GM21717 (cell line): ENCODE data around the gene GPBP1.
A peak's percentile ranks its signal among the peaks of the same experiment; 100 is the strongest.
"Not testable (repeated sequence)": the region's sequence is repeated elsewhere in the genome, so short reads cannot be mapped to it uniquely, and the experiment has no call there.

ENCODE experiments used
- ATAC-seq: cut with Tn5 transposase; IDR thresholded peaks from one replicate; pipeline ENCODE4 v1.9.1; 2021; ENCODE audit warnings: mild to moderate bottlenecking, moderate library complexity; ENCODE audit not compliant: unreplicated experiment

GPBP1 gene

DNA sequence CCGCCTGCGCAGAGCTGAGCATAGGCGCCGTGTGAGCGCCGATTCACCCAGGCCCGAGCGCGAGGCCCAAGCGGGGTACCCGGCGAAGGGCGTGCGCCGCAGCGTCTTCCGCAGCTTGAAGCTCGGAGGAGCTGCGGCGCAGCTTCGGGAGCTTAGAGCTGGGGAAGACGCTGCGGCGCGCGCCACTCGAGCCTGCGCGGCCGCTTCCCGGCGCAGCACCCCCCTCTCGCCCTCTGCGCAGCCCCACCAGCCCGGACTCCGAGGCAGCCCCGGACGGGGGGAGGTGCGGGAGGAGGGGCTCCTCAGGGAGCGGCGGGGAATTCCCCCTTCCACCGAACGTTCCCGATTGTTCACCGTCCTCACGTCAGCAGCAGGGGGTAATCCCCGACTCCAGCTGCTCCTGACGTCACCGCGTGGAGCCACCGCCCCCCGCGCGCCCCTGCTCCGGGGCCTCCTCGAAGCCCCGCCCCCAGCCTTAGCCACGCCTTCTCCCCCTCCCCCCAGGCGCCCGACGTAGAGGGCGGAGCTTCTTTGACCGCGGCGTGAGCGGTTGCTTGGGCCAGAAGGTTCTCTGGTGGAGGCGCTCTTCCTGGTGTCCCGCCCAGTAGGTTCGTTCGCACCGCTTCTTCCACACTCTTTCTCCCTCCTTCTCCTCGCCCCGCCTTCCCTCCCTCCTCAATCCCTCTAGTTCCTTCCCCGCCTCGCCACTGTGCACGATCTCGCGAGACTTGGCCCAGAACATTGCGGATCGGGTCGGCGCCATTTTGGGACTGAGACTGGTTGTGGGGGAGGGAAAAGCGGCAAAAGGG lies at the start of gene GPBP1:
GPBP1 (plus strand) TSS at position 741 of the 809 bp plus-strand sequence. CDS start 40,072 bp downstream, outside the sequence.
- ATAC-seq: peak; percentile 73

DNA sequence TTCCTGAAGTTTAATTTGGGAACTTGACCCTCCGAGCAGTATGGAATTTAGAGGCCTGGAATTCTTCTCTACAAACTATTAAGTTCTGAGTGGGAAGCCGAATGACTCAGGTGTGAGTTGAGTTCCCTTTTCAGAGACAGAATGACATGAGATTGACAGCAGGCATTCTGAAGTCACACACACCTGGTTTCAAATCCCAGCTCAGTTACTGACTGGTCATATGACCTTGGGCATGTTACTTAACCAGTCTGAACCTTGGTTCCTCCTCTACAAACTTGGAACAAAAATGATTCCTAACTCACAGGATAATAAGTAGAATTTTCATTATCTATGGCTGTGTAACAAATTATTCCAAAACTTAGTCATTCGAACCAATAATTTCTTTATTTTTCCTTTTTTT lies 45.5 kb upstream of the GPBP1 start:
- ATAC-seq: no peak

DNA sequence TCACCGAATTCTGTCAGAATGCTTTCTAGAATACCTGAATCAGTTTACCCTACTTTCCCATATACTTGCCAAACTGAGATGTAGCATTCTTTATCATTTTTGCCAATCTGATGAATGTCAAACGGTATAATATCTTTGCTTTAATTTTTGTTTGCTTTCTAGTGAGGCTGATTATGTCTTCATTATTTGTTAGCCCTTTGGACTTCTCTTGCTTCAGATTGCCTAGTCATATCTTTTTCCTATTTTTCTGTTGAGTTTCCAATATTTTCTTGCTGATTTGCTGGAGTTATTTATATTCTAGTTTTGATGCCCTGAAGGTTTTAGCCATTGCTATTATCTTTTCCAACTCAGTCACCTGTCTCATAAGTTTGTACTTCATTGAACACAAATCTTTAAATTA lies 40.3 kb upstream of the GPBP1 start:
- no peak for ATAC-seq

DNA sequence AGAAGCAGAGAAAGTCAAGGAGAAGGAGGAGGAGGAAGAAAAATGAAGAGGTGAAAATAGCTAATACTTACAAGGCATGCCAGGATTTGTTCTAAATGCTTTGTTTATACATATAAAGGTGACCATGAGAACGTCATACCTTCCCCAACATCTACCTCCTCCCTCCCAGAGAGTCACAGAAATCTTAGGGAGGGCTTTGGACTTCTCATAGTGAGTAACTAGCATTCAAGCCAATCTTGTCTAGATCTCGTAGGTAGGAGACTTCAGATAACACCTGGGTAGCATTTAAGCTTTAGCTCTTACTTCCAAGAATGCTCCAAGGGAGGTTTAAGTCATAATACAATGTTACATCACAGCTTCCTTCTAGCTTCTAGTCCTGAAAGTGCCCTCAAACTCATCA lies 36.5 kb upstream of the GPBP1 start:
- no peak for ATAC-seq

DNA sequence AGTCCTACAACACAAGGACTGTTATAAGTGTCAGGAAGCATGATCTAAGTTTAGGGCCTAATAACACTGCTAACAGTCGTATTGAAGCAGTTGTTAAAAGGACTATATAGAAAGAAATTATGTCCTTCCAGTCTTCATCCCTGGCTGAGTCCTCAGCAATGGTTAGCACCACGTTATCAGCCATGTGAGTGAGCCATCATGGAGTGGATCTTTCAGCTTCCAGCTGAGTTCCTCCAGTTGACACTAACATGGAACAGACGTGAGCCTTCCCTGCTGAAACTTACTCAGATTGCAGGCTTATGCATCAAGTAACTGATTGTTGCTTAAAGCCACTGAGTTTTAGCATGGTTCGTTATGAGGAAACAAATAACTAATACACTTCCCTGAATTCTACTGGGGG lies 21.5 kb upstream of the GPBP1 start:
- no peak for ATAC-seq

- ATAC-seq: no peak
Observed at GRCh38 chr5:57155033-57155432, 18.8 kb upstream of the GPBP1 start.

DNA sequence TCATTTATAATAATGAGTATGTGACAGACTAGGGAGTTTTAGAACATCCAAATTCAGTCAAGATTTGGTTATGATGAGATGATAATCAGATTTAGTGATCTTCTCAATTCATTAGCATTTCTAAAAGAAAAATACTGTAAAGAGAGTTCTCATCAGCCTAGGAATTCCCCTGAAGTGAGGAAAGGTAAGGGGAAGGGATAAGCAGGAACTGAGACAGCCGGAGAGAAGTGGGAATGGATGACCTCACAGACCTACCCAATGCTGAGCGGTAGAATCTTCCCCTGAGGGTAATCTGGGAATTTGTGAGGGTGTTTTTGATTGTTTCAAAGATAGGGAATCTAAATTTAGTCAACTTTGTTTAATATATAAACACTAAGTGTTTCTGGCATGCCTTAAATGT lies 16.7 kb upstream of the GPBP1 start:
- ATAC-seq: no peak

GRCh38 chr5:57157666-57158065 lies 16.2 kb upstream of the GPBP1 start:
- ATAC-seq: no peak

DNA sequence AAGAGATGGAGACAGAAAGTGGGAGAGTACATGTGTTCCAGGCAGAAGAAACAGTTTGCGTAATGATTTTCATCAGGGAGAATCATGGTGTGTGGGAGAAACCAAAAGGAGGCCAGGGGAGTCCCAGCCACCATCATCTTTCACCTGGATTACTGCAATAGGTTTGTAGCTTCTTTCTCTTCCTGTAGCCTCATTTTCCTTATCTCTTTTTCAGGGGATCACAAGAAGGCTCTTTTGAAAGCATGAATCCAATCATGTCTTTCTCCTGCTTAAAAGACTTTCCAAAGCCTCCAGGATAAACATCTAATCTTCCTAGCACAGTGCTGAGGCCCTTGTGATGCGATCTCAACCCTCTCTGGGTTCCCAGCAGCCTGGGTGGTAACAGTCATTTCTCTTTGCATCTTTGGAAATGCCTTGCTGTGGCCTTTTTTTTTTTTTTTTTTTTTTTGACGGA lies 10.3 kb upstream of the GPBP1 start:
- ATAC-seq: no peak

DNA sequence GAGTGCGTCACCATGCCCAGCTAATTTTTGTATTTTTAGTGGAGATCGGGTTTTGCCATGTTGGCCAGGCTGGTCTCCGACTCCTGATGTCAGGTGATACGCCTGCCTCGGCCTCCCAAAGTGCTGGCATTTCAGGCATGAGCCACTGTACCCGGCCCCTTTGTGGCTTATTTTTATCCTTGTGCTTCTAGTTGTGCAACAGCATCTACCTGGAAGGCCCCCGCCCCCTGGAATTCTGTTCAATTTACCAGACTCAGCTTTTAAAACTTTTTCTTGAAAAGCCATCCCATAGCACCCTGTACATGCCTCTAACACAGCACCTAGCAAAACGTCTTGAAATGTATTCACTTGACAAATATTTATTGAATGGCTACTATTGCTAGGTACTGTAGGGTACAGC lies 9.7 kb upstream of the GPBP1 start:
- no peak for ATAC-seq

- ATAC-seq: not testable (repeated sequence)
Observed at GRCh38 chr5:57165171-57165570, 8.7 kb upstream of the GPBP1 start.

DNA sequence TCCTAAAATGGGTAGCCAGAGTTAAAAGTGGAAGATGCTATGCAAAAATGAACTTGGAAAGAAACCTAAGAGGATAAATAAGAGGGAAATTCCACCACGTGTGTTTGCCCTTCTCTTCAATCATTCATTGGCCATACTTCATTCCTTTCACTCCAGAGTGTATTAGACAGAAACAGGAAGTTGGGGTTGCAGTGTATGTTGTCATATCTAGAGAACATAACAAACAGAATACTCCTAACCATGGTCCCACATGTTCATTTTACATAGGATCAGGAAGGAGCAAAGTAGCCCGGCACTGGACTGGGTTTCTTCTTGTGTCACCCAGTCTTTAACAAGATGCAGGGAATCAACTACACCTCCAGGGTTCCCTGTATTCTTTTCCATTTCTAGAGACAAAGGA lies 7.6 kb upstream of the GPBP1 start:
- peak; percentile 54 for ATAC-seq

DNA sequence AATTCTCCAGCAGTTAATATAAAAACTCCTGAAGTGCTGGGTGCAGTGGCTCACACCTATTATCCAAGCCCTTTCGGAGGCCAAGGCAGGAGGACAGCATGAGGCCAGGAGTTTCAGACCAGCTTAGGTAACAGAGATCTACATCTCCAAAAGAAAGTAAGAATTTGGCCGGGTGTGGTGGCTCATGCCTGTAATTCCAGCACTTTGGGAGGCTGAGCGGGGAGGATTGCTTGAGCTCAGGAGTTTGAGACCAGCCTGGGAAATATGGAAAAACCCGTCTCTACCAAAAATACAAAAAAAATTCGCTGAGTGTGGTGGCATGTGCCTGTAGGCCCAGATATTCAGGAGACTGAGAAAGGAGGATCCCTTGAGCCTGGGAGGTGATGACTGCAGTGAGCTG lies 6.7 kb upstream of the GPBP1 start:
- no peak for ATAC-seq

DNA sequence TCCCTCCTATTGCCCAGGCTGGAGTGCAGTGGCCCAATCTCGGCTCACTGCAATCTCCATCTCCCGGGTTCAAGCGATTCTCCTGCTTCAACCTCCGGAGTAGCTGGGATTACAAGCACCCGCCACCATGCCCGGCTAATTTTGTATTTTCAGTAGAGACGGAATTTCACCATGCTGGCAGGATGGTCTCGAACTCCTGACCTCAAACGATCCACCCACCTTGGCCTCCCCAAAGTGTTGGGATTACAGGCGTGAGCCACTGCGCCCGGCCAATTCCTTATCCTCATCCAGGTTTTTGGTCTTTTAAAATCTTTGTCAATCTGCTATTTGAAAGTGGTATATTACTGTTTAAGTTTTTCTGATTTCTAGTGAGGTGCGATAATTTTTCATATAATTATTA lies 3.7 kb upstream of the GPBP1 start:
- not testable (repeated sequence) for ATAC-seq

DNA sequence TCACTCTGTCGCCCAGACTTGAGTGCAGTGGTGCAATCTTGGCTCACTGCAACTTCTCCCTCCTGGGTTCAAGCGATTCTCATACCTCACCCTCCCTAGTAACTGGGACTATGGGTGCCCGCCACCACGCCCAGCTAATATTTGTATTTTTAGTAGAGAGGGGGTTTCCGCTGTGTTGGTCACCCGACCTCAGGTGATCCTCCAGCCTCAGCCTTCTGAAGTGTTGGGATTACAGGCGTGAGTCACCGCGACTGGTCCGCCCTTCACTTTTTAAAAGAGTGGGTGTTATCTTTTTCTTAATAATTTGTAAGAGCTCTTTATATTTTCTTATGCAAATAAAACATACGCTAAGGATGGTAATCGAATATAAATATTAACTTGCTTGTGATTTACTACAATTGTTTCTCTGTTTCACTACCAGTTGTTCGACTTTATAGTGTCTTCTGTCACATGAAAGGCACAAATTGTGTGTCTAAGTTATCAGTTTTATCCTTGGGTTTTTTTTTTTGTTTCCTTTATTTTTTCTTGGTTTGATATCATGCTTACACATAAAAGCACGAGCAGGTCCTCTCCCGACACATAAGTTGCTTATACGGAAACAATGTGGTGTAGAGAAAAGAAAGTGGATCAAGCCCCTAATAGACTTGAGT lies 1.9 kb upstream of the GPBP1 start:
- no peak for ATAC-seq

- ATAC-seq: no peak
Observed at GRCh38 chr5:57172466-57173318, 1.2 kb upstream of the GPBP1 start.

DNA sequence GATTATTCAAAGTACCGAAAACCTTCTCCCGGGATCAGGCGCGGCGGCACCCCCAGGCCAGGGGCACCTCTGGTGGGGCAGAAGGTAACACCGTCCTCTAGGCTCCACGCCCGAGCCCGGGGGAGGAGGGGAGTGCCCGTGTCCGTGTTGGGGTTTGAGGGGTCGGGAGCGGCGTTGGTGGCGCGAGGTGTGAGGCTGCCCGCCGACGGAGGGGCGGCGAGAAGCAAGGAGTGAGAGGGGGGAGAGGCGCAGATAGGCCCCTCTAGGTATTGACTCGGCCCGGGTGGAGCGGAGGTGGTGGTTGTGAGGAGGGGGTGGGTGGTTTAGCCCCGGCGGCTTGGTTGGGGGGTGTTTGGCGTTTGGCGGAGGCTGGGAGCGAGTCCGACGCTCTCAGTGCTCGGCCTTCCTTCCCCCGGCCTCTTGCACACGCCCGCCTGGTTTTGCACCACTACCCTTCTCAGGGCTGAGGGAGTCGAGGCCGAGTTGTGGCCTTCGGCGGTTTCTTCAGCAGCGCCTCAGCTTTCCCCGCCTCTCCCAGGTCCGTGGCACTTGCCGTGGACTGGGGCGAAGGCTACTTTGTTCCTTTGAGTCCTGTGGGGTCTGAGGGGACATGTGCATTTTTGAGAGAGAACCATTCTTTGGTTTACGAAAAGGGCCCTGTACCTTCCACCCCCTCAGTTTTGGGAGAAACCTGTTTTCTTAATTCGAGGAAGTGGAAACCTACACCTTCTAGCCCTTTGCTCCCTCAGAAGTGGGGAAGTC lies 450 bp downstream of the GPBP1 start:
- ATAC-seq: peak; percentile 4

GRCh38 chr5:57174890-57175510 lies 1.1 kb downstream of the GPBP1 start:
- ATAC-seq: no peak

GRCh38 chr5:57175551-57176309 lies 1.9 kb downstream of the GPBP1 start:
- no peak for ATAC-seq
